ENCODE data around the gene GPA33.

GRCh38 chr1:167033646-167034045 lies 56.5 kb downstream of the GPA33 start:
- TF ChIP-seq CTCF (IDR thresholded peaks at IDR 0.05) = no peak
- no peak for TF ChIP-seq POLR2A (IDR thresholded peaks at IDR 0.05)
